Nephron (organoid): ENCODE results near the gene DAZL.

Experiments
- H3K27ac Mint-ChIP-seq, 3 experiments: 2 replicates each; pipeline ENCODE4 v1.8.0; 2020; ENCODE audit warnings: mixed read lengths in 3 of 3, mild to moderate bottlenecking in 2 of 3, moderate library complexity in 1 of 3
- H3K27me3 Mint-ChIP-seq: 2 replicates; pipeline ENCODE4 v1.8.0; 2021; ENCODE audit warnings: low read depth, mild to moderate bottlenecking, moderate library complexity, mixed read lengths
- H3K36me3 Mint-ChIP-seq: 2 replicates; pipeline ENCODE4 v1.8.0; 2020; ENCODE audit warnings: low read depth, mixed read lengths
- H3K4me1 Mint-ChIP-seq: 2 replicates; pipeline ENCODE4 v1.8.0; 2020; ENCODE audit warnings: mixed read lengths
- H3K4me3 Mint-ChIP-seq, 3 experiments: 2 replicates each; pipeline ENCODE4 v1.8.0; 2020; ENCODE audit warnings: mild to moderate bottlenecking in 3 of 3, mixed read lengths in 3 of 3, moderate library complexity in 2 of 3
- H3K9me3 Mint-ChIP-seq: 2 replicates; pipeline ENCODE4 v1.8.0; 2020; ENCODE audit warnings: mixed read lengths
- TF ChIP-seq, protein P1 (sequence below), 3 experiments: fragments of 200-600 bp; sonication (generic); IDR thresholded peaks; one replicate each; pipeline ENCODE4 v1.5.0; 2021; ENCODE audit warnings: antibody characterized with exemption in 3 of 3; ENCODE audit not compliant: unreplicated experiment in 3 of 3

The DAZL gene

DNA sequence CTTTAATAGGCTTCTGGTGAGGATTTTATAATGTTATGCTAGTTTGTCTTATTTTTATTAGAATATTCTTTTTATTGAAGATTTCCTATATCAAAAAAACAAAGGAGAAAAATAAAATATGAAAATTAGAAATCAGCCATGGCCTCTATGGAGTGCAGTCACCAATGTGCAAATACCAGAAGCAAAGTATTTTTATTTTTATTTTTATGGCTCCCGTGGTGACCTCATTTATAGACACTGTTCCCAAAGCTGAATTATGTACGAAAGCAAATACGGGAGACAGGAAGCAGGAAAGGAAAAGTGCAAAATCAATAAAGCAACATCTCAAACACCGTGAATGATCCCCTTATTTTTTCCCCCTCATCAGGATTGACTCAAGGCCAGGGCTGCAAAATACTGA, 35.1 kb downstream of the DAZL start:
- Mint-ChIP-seq H3K4me3 (no peak overlapping the region), H3K4me1 (peaks cover 19% of the 10 kb centered on the region), H3K36me3 (no peaks in the 10 kb centered on the region), H3K27ac (no peak overlapping the region), H3K27me3 (no peaks in the 10 kb centered on the region), H3K9me3 (peaks cover 4% of the 10 kb centered on the region)
- TF ChIP-seq, protein P1, sequence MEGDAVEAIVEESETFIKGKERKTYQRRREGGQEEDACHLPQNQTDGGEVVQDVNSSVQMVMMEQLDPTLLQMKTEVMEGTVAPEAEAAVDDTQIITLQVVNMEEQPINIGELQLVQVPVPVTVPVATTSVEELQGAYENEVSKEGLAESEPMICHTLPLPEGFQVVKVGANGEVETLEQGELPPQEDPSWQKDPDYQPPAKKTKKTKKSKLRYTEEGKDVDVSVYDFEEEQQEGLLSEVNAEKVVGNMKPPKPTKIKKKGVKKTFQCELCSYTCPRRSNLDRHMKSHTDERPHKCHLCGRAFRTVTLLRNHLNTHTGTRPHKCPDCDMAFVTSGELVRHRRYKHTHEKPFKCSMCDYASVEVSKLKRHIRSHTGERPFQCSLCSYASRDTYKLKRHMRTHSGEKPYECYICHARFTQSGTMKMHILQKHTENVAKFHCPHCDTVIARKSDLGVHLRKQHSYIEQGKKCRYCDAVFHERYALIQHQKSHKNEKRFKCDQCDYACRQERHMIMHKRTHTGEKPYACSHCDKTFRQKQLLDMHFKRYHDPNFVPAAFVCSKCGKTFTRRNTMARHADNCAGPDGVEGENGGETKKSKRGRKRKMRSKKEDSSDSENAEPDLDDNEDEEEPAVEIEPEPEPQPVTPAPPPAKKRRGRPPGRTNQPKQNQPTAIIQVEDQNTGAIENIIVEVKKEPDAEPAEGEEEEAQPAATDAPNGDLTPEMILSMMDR (IDR thresholded peaks at IDR 0.05; ENCODE audit: unreplicated experiment in 3 of 3) = no peak

DNA sequence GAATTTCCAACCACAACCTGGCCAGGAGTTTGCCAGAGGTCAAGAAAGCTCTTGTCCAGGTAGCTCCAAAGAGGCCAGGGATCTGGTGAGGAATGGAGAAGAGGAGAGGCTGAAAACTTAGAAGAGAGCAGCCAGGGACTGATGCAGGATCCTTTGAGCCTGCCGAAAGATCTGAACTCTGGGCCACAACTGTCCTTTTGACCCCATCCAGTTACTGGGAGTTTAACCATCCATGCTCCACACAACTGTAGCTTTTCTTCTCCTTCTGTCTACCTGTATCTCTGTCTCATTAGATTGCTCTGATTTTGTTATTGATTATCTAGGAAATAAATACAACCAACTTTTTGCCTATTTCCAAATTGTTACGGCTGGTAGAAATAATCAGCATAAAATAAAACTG, 36.7 kb downstream of the DAZL start:
- Mint-ChIP-seq H3K4me1 (peaks cover 10% of the 10 kb centered on the region), H3K4me3 (no peak overlapping the region), H3K27me3 (no peaks in the 10 kb centered on the region), H3K9me3 (peaks cover 9% of the 10 kb centered on the region), H3K36me3 (no peaks in the 10 kb centered on the region), H3K27ac (no peak overlapping the region)
- TF ChIP-seq, protein P1 (IDR thresholded peaks at IDR 0.05; ENCODE audit: unreplicated experiment in 3 of 3) = no peak

GRCh38 chr3:16568115-16568514, 37.1 kb downstream of the DAZL start:
- Mint-ChIP-seq H3K4me3 (no peak overlapping the region), H3K27me3 (no peaks in the 10 kb centered on the region)
- TF ChIP-seq, protein P1 (IDR thresholded peaks at IDR 0.05; ENCODE audit: unreplicated experiment in 3 of 3) = no peak

DNA sequence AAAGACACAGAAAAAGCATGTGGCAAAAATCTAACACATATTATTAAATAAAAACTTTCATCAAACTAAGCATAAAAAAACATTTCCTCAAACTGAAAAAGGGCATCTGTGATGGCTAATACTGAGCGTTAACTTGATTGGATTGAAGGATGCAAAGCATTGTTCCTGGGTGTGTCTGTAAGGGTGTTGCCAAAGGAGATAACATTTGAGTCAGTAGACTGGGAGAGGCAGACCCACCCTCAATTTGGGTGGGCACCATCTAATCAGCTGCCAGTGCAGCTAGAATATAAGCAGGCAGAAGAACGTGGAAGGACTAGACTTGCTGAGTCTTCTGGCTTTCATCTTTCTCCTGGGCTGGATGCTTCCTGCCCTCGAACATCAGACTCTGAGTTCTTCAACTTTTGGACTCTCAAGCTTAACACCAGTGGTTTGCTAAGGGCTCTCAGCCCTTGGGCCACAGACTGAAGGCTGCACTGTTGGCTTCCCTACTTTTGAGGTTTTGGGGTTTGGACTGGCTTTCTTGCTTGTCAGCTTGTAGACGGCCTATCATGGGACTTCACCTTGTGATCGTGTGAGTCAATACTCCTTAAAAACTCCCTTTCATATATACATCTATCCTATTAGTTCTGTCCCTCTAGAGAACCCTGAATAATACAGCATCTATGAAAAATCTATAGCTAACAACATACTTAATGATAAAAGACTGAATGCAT, 45.4 kb downstream of the DAZL start:
- TF ChIP-seq, protein P1 (IDR thresholded peaks at IDR 0.05; ENCODE audit: unreplicated experiment in 3 of 3) = no peak
- Mint-ChIP-seq H3K9me3 (peaks cover 11% of the 10 kb centered on the region), H3K36me3 (no peaks in the 10 kb centered on the region), H3K27me3 (no peaks in the 10 kb centered on the region), H3K27ac (no peak overlapping the region), H3K4me1 (no peaks in the 10 kb centered on the region), H3K4me3 (no peak overlapping the region)

More at GRCh38 chr3:16568115-16568514, 37.1 kb downstream of the DAZL start:
- Mint-ChIP-seq H3K9me3 (peaks cover 9% of the 10 kb centered on the region), H3K36me3 (no peaks in the 10 kb centered on the region), H3K4me1 (peaks cover 6% of the 10 kb centered on the region), H3K27ac (no peak overlapping the region)

- Mint-ChIP-seq H3K4me3 (no peak overlapping the region), H3K27me3 (no peaks in the 10 kb centered on the region), H3K27ac (no peak overlapping the region), H3K9me3 (no peaks in the 10 kb centered on the region), H3K4me1 (peaks cover 5% of the 10 kb centered on the region), H3K36me3 (no peaks in the 10 kb centered on the region)
- TF ChIP-seq, protein P1 (IDR thresholded peaks at IDR 0.05; ENCODE audit: unreplicated experiment in 3 of 3) = no peak
Measured at GRCh38 chr3:16554126-16554525, 51.1 kb downstream of the DAZL start.

DNA sequence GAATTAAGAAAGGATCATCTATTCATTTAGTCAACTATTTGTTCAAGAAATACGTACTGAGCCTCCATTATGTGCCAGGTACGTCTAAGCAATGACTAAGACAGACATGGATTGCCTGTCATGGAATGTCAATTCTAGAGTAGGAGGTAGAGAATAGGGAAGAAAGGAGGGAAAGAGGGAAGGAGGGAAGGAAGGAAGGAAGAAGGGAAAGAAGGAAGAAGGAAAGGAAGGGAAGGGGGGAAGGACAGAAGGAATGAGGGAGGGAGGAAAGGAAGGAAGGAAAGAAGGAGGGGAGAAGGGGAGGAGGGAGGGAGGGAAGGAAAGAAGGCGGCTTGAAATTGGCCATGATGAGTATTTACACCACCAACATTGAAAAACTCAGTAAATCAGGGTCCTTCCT, 52.5 kb downstream of the DAZL start:
- no peak overlapping the region for H3K4me3 Mint-ChIP-seq
- no peak overlapping the region for H3K27ac Mint-ChIP-seq
- peaks cover 5% of the 10 kb centered on the region for H3K4me1 Mint-ChIP-seq
- no peaks in the 10 kb centered on the region for H3K9me3 Mint-ChIP-seq
- no peaks in the 10 kb centered on the region for H3K36me3 Mint-ChIP-seq
- TF ChIP-seq, protein P1 (IDR thresholded peaks at IDR 0.05; ENCODE audit: unreplicated experiment in 3 of 3) = no peak
- H3K27me3 Mint-ChIP-seq = no peaks in the 10 kb centered on the region
